ENCODE results near the gene USP20.
"Not testable (repeated sequence)": the region's sequence is repeated elsewhere in the genome, so short reads cannot be mapped to it uniquely, and the experiment has no call there.

Gene USP20

DNA sequence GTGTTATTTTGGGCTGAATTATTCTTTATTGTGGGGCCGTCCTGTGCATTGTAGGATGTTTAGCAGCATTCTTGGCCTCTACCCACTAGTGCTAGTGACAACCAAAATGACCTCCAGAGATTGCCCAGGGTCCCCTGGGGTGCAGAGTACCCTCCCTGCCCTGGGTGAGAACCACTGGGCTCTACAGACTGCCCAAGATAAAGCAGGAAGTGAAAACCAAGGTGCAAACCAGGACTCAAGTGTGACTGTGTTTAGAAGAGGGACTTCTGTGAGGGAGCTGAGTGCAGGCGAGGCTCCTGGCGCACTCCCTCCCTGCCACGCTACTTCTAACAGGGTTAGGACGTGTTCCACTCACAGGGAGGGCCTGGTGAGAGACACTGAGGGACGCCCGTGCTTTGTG lies 41.6 kb downstream of the USP20 start:
- no peak for FAIRE-seq

DNA sequence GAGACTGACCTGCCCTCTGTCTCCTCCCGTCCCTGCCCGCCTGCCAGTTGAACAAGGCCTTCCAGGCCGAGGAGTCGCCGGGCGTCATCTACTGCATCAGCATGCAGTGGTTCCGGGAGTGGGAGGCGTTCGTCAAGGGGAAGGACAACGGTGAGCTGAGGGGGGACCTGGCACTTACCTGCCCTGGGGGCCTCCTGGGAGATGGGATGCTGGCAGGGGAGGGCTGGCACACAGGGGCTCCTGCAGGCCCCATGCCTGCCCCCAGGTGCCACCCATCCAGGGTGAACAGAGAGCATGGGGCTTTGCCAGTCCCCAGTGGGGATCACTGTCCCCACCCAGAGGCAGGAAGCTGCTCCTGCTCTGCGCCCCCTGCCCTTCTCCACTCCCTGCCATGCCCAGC lies 43.0 kb downstream of the USP20 start:
- FAIRE-seq, result no peak

DNA sequence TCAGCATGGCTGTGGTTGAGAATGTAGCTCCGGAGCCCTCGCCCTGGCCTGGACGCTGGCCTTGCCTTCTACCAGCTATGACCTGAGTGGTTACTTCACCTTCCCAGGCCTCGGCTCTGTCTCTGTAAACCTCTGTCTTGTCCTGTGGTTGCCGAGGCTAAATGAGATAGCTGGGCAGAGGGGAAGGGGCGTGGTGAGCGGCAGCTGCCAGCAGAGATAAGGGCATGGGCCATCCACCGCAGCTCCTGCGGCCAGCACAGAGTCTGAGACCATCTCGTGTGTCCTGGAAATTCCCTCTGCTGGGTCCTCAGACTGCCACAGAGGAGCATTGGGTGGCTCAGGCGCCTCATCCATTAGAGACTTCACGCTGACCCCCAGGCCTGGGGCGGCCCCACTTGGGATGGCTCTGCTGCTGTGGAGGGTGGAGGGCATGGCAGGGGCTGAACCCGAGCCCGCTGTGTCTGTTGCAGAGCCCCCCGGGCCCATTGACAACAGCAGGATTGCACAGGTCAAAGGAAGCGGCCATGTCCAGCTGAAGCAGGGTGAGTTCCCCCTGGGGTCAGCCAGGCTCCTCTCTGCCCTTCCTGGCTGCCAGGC lies 43.9 kb downstream of the USP20 start:
- no peak for FAIRE-seq

DNA sequence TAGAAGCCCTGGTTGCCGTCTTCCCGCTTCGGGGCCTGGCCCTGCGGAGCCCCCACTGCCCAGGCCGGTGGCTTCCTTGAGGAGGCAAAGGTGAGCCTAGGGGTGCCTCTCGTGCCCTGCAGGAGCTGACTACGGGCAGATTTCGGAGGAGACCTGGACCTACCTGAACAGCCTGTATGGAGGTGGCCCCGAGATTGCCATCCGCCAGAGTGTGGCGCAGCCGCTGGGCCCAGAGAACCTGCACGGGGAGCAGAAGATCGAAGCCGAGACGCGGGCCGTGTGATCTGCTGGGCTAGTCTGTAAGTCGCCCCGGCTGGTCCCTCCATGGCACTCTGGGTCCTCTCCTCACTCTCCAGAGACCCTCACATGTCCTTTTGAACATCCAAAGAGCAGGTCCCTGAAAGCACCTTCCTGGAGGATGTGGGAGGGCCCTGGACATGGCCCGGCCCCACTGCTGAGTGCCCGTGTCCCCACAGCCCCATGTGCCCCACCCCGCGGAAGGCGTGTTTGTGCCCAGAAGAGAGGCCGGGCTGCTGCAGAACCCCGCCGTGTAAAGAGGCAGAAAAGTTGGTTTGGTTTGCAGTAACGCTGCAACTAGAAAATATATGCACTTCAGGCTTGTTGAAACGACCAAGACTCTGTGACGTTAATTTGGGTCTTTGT lies 44.9 kb downstream of the USP20 start:
- no peak for FAIRE-seq

DNA sequence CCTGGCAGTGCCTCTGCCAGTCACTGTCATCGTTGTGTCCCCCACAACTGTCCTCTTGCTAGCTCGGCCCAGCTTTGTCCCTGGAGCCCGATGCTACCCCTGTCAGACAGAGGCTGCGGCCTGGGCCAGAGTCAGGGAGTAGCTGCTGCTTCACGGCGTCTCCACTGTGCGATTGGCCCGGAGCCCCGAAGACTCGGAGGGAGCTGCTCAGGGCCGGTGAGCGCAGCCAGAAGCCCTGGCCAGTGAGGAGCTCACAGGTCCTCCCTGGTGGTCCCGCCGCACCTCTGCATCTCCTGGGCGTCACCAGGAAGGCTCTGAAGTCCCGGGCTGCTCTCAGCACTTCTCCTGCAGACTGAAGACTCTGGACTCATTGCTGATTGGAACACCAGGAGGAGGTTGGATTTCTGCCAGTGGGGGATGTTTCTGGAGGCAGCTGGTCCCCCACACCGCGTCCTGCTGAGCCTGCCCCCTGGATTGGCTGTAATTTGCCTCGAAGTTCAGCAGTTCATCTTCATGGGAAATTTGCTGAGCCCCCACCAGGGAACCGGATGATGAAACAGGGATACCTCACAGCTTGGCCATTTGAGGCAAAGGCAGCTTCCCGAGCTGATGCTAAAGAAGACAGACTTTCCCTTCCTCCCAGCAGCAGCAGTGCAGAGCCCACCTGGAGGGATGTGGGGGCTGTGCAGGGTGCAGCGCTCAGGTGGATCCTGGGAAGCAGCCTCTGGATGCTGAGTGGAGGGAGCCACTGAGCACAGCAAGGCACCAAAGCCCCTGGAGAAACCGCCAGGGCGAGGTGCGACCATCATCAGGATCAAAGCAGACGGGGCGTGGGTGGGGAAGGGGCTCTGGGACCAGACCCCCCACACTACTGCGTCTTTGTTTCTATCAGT lies 45.6 kb downstream of the USP20 start:
- no peak for FAIRE-seq

DNA sequence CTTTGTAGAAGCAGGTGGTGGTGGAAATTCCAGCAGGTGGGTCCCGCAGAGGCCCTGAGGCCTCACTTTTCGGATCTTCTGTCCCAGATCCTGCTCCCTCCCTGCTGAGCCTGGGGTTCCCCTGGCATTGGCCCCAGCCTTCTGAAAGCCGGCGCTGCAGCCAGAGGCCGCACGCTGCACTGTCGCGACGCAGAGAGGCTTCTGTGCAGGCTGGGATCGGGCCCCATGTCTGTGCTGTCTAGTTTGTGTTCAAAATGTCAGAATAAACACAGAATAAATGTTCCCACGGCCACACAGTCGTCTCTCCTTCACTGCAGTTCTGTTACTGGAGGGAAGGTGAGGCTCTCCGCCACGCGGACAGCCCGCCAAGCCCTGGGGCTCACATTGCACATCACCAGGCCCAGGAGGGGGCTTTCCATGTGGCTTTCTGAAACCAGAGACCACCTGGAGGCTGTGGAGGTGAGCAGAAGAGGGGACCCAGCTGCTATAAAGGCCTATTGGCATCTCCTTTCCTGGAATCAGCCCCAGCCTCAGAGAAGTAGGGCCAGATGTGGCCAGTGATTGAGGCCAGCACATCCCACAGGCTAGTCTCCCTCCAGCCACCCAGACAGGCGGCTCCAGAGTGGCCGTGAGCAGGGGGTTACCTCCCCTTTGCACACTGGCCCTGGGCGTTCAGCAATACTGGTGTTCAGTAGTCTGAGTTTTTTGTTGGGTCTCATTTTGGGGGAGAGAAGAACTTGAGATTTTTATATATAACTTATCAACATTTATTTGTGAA lies 46.5 kb downstream of the USP20 start:
- no peak for FAIRE-seq

DNA sequence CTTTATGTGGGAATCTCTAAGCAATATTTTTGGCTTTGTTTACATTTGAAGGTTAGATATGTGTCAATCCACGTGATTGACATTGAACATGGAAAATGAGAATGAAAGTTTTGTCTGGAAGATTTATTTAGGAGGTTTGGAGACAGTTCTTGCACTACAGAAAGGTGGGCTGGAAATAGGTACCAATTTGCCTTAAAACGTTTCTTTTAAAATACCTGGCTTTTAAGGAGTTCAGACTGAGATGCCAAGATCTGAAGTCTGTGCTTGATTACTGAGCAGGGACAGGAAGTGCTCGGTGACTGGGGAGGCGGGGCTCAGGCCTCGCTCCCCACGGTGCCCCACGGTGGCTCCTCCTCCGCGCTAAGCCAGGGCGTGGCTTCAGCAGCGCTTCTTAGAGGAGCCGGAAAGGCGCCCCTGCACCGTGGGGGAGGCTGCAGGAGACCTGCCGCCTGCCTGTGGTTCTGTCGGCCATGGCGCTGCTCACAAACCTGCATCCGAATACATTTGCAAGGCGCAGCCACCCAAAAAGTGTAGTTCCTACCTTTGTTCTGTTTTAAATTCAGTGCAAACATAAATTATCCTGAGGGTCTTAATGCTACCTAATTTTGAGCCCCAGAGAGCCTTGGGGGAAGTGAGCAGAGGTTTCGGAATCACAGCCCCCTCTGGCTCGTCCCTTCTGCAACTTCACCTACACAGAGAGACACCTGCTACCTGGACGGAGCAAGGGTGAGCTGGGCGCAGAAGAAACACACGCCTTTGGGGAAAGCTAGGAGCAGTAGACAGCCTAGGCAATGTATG lies 49.2 kb downstream of the USP20 start:
- FAIRE-seq, result no peak

DNA sequence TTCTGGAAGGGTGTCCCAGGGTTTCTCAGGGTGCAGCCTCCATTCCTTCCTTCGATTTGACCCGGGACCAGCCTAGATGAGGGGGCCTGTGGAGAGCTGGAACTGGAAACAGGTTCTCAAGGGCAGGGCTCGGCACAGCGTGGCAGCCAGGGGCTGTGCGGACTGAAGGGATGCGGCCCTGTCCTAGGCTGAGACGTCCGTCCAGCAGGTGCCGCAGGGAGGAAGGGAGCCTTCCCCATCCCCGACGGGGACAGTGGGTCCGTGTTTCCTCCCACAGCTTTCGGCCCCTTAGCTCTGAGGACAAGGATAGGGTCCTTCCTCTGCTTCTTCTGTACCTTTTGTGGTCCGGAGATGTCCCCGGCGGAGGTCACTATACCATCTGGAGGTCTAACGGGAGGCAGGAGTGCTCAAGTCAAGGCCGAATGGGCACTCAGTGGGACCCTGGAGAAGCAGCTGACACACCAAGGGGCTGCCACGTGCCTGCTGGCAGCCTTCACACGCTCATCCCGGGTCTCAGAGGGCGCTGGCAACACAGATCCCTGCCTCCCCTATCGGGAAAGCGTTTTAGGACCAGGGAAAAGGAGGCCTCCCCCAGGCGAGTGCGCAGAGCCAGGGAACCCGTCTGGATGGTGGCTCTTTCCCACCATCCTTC lies 49.9 kb downstream of the USP20 start:
- FAIRE-seq, result no peak

DNA sequence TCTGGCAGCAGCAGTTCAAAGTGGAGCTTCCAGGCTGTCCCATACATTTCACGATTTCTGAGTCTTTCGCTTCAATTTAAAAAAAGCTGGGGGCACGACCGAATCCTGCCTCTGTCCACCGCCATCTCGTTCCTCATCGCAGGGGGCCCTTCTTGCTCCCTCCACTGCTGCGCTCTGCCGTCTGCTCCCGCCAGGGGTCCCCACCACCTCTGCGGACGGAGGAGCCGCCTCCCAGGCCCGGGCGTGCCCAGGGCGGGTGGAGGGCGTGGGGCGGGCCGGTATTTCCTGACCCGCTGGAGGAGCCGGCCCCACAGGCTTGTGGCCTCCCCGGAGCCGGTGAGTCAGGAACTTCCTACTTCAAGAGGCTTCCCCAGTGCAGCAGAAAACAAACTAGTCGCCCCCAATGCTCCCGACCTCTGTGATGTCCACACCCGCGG lies 50.4 kb downstream of the USP20 start:
- no peak for FAIRE-seq

DNA sequence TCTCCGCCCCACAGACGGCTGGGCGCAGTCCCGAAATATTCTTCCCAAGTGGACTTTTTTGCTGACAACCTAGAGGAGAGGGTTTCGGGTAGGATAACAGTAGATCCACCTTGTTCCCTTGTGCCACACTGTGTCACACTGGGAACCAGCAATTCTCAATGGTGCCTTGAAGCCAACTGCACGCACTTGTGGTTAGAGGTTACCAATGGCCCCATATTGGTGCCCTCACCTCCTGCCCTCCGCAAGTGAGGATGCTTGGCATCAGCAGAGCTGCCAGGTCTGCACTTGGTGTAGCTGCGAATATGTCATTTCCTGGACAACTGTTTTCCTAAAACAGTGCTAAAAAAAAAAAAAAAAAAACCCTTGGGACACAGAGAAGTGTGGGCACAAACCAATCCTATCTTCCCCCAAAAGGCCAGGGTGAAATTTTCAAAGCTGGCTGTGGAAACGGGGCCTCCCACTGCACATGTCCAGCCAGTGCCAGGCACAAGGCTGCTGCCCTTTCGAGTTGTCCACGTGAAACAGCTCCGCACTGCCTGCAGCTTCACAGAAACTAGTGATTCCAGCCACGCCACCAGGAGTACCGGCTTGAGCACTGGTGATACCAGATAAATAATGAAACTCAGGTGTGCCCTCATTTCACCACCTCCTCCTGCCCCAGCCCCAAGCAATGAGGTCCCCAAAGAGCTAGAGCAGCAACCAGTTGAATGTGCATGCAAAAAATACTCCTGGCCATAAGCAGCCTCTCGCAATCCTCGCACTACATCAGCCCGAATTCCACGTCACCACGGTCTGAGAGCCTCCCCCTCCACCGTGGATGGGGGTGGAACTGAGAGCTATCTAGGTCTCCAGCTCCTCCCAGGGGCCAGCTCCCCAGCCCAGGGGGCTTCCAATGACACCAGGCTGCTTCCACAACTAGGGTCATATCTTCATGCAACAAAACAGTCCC lies 51.2 kb downstream of the USP20 start:
- FAIRE-seq, result no peak

DNA sequence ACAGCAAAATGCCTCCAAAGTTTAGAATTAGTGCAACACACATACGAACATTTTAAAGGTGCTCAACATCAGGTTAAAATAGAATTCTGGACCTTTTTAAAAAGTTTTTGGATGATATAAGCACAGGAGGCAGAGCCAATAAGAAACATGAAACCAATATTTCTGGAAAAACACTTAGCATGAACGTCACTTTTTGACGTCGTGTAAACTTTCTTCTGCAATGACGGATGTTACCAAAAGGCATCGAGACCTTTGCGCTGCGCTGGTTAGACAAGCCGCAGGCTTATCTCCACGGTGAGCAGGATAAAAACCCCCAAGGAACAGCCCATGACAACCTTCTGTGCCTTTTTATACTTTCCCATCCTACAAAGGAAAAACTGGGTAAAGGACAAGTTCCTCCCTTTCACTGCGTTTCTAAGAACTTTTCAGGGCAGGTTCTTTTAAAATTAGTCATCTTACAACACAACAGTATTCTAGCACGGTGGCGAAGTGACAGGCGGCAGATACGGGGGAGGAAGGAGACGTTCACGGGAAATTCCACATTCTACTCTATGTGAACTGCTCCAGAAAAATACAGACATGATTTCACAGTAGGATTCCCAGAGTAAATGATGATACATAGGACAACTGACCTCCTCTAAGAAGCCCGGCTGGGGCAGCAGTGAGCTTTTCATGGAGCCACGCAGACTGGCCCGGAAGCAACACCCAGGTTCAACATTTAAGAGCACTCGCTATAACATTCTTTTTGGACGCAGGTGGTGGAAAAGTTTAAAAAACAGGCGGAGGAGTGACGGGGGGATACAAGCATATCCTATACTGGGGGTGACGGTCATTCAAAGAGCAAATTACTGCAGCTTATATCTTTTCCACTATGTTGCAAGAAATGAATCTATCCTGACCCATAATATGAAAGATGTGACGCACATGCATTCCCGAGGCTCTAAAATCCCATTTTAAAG lies 52.4 kb downstream of the USP20 start:
- no peak for FAIRE-seq

DNA sequence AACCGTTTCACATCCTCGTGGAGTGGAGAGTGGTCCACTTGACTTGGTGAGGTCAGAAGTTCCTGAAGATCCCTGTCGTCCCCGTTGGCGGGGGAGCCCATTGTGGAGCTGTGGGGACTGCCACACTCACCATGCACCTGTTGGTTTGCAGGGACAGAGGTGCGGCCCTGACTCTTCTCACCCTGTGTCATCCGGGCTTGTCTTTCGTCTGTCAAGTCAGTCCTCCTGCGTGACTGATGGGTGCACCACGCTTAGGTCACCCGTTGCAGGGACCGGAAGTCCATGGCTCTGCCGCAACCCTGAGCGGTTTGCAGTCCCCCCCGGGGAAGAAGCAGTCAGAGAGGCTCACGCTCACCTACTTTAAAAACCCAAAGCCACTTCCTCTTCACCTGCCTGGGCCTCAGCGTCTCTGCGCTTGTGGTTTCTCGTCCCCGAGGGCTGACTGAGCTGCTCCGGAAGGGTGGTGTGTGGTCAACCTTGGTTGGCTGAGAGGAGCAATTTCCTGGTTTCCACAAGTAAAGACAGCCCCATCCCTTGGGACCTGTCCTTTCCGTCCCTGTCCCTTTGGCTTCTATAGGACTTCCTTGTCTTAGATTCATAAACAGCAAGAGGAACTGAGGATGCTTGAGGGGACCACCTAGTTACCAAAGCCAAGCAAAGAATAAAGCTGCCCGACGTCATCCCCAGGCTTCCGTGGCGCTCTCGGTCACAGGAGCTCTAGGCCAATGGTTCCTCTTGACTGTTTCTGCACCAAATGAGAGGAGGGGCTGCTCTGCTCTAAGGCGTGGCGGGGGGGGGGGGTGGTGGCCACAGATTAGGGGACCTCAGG lies 53.2 kb downstream of the USP20 start:
- FAIRE-seq, result no peak

DNA sequence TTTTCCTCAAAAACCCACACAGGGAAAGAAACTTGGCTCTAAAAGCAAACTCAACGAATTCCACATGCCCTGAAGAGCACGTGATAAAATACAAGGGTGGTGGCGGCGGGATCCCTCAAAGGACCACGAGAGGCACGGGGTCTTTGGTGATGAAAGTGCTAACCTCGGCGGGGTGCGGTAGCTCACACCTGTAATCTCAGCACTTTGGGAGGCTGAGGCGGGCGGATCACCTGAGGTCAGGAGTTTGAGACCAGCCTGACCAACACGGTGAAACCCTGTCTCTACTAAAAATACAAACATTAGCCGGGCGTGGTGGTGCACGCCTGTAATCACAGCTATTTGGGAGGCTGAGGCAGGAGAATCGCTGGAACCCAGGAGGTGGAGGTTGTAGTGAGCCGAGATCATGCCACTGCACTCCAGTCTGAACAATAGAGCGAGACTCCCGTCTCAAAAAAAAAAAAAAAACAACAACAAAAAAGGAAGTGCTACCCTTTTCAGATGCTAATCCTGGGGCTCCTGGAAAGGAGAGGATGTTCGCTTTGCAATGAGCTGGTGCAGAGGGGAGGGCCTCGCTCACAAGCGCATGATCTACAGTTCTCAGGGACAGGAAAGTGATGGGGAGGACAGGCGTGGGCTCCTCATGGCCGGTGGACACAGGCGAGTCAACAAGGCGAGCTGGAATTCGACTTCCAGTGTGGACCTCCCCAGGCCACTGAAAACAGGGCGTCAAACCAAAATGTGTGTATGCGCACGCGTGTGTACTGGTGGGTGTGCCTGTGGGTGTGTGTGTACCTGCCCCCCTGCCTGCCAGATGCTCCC lies 54.1 kb downstream of the USP20 start:
- no peak for FAIRE-seq

DNA sequence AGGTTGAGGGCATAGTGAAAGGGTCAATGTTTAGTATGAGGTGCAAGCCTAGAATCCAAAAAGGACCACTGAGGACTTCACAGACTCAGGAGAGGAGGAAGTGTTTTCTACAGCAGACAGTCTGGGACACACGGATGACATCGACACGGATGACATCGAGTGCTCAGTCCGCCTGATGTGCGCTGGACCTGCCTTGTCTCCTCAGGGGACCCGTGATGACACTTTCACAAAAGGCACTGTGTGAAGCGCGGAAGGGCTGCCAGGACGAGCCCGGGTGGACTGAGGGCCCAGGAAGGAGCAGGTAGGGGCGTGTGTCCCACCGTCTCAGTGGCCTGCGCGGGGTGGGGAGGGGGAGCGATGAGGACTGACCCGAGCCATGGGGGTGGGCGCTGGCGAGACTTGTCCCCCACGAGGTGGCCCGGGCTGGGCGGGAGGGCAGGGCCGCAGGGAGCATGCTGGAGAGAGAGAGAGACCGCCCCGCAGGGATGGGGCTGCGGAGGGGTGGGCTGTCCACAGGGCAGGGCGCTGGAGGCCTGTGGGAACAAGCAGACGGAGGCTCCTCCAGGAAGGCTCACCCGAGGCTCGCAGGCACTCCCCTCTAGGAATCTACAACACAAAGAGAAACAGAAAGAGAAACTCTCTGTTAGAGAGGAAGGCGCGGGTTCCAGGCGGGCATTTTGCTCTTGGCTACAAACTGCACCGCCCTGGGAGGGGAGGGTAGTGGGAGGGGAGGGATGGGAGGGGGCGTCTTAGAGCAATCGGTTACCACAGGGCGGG lies 54.9 kb downstream of the USP20 start:
- FAIRE-seq, result no peak

DNA sequence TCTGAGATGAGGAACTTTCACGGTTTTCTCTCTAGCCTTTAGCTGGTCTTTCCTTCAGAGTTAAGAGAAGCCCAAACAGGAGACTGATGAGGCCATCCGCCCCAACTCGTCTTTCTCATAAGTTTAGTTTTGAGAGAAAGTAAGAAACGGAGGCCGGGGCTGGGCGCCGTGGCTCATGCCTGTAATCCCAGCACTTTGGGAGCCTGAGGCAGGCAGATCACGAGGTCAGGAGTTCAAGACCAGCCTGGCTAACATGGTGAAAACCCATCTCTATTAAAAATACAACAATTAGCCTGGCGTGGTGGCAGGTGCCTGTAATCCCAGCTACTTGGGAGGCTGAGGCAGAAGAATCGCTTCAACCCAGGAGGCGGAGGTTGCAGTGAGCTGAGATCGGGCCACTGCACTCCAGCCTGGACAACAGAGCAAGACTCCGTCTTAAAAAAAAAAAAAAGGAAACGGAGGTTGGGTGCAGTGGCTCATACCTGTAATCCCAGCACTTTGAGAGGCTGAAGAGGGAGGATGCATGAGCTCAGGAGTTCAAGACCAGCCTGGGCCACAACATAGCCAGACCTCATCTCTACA lies 55.6 kb downstream of the USP20 start:
- FAIRE-seq, result not testable (repeated sequence)

DNA sequence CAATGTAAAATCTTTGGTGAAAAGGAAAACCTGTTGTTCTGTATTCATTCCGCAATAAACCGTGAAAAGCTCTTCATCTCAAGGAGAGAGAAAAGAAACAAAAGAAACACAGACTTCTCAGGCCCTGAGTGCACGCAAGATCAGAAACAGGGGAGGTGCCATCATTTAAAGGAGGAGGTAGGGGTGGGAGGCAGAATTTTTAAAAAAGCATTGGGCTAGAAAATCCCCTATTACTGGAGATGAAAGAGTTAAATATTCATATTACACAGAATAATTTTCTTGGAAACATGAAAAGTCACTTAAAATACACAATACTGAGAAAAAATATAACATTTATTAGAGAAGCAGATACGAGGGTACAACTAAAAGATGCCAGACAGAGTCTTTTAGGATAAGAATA lies 56.3 kb downstream of the USP20 start:
- no peak for FAIRE-seq
